GM19467 (cell line): ENCODE data around the gene NAT10.

ENCODE experiments used
- ATAC-seq: cut with Tn5 transposase; IDR thresholded peaks from one replicate; pipeline ENCODE4 v1.9.1; 2021; ENCODE audit warnings: mild to moderate bottlenecking, moderate library complexity; ENCODE audit not compliant: unreplicated experiment

Gene NAT10

GRCh38 chr11:34105957-34106504 lies 602 bp downstream of the NAT10 start:
- ATAC-seq: no peak

GRCh38 chr11:34111722-34112270 lies 6.4 kb downstream of the NAT10 start:
- ATAC-seq: no peak

GRCh38 chr11:34114014-34114413 lies 8.6 kb downstream of the NAT10 start:
- ATAC-seq: no peak

GRCh38 chr11:34114471-34114870 lies 9.0 kb downstream of the NAT10 start:
- no peak for ATAC-seq

DNA sequence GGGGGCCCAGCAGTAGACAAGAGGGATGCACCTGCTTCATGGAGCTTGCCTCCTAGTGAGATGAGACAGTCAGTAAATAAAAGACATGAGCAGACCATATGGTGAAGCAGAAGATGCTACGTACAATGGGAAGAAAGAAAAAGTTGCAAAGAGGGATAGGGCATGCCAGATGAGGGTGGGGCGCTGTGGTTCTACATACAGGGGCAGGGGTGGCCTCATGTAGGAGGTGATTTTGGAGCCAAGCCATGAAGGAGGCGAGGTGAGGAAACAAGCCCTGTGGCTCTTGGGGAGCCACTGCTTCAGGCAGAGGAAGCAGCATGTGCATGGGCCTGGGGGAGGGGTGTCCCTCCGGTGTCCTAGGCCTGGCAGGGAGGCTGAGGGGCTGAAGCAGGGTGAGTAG lies 15.2 kb downstream of the NAT10 start:
- ATAC-seq: no peak

GRCh38 chr11:34124885-34125668 lies 19.6 kb downstream of the NAT10 start:
- ATAC-seq: no peak

DNA sequence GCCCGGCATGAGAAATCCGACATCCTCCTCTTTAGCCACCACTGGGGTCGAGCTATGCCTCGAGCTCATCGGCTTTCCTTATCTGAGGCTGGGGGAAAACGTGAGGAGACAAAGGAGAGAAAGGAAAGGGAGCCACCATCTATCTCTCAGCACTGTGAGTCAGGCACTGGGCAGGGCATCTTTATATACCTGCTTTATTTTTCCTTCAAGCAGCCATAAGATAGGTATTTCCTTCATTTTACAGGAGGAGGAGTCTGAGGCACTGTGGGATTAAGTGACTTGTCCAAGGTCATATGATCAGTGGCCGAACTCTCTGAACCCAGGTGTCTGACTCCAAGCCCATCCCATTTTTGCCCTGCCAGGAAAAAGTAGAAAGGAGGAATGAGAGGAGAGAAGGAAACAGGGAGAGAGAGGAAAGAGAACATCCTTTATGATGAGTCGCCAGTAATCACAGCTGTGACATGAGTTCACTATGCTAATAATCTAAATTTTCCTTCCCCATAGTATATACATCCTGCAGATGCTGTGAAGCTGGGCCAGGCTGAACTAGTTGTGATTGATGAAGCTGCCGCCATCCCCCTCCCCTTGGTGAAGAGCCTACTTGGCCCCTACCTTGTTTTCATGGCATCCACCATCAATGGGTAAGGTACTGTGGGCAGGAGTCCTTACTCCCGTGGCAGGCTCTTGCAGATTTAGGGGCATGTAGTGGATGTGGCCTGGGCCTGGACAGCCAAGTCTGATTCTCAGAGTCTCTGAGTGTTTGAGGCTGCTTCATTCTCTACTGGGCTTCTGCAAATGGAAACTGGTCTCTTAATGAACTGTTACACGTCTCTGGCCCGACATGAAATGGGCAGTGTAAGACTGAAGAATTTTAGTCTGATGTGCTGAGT lies 21.8 kb downstream of the NAT10 start:
- ATAC-seq: no peak

DNA sequence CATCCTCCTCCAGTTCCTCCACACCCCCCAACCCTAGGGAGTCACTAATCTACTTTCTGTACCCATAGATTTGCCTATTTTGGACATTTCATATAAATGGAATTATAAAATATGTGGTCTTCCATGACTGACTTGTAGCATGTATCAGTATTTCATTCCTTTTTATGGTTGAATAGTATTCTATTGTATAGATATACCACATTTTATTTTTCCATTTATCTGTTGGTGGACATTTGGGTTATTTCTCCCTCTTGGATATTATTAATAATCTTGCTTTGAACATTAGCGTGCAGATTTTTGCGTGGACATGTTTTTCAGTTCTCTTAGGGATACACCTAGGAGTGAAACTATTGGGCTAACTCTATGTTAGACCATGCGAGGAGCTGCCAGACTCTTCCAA lies 23.4 kb downstream of the NAT10 start:
- no peak for ATAC-seq

DNA sequence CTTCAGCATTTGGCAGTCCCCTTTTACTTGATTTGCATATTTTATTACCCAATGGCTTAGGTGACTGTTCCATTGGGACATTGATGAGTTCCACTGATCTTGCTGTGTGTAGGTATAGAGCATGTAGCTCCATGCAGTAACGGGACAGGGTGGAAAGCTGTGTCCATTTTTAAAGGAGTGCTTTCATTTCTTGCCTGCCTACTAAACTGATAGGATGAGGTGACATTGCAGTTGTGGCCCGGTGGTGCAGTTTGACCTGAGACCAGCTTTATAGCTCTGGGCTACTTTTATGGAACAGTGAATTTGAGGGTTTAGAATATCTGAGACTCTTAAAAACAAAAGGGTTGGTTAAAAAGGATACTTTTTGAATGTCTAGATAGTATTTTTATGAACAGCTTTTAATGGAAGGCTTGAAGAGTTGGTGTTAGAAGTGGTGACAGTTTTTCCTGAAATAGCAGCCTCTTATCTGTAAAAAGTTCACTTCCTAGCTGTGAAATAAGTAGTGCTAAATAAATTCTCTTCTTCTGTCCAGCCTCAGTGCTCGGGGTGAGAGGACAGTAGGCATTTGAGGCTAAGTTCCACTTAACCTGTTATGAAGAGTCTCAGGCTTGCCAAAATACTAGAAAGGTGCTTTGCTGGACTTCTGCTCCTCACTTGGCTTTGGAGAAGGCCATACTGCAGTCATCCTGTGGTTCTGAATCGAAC lies 27.0 kb downstream of the NAT10 start:
- no peak for ATAC-seq

GRCh38 chr11:34134765-34135164 lies 29.3 kb downstream of the NAT10 start:
- ATAC-seq: no peak

DNA sequence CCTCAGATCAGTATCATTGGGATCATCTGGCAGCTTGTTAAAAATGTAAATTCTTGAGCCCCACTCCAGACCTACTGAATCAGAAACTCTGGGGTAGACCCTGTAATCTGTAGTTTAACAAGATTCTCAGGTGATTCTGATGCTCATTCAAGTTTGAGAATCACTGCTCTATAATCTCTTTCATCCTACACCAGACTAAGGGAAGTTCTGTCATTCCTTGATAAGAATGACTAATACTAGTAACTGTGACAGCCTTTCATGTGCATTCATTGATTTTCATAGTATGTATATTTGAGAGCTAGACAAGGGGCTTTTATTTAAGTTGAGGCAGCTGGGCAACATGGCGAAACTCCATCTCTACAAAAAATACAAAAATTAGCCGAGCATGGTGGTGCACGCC lies 30.0 kb downstream of the NAT10 start:
- no peak for ATAC-seq

- ATAC-seq: no peak
Observed at GRCh38 chr11:34136420-34136819, 31.0 kb downstream of the NAT10 start.

GRCh38 chr11:34139346-34139745 lies 33.9 kb downstream of the NAT10 start:
- no peak for ATAC-seq

DNA sequence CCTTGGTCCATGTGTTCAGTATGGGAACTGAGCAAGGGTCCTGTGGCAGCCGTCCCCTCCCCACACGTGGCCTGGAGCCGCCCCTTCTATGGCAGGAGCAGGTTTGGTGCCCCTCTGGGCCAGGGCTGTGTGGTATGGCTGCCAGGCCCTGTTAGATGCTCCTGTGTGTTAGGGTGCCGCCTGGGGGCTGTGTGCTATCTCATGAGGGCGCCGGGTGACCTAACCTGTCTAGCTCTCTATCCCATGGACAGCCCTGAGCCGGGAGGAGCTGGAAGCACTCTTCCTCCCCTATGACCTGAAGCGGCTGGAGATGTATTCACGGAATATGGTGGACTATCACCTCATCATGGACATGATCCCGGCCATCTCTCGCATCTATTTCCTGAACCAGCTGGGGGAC lies 34.7 kb downstream of the NAT10 start:
- ATAC-seq: no peak

DNA sequence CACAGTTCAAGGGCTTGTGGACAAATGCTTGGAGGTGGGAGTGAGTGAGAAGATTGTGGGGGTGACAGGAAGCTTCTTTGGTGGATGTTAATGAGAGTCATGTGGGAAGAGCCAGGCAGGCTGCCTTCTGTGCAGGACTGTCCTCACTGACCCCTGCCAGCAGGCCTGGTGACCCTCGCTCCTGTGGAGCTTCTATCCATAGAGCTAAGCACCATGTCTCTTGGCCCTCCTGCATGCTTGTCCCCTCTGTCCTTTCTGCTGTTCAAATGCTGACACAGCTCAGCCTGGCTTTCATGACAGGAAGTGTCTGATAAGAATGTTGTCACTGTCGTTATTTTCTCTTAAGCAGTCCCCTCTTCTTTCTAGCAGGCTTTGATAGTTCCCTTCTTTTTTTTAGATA lies 37.6 kb downstream of the NAT10 start:
- no peak for ATAC-seq

GRCh38 chr11:34145073-34145472 lies 39.6 kb downstream of the NAT10 start:
- ATAC-seq: no peak

DNA sequence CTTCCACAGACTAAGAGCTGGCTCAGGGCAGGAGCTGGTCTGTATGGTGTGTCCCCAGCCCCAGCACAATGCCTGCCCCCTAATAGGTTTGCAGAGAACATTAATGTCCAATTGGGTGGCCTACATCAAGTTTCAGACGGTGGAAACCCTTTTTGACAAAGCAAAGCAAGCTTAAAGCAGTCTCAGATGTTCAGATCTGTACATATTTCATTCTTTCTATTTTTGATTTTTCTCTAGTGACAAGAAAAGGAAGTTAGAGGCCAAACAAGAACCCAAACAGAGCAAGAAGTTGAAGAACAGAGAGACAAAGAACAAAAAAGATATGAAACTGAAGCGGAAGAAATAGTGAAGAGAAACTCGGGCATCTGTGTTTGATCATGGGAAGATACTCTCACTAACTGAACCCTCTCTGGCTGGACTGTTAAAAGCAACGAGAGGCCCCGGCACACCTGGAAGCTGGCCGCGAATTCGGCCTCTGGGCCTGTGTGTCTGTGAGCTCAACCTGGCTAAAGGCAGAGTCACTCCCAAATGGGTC lies 40.5 kb downstream of the NAT10 start:
- no peak for ATAC-seq

DNA sequence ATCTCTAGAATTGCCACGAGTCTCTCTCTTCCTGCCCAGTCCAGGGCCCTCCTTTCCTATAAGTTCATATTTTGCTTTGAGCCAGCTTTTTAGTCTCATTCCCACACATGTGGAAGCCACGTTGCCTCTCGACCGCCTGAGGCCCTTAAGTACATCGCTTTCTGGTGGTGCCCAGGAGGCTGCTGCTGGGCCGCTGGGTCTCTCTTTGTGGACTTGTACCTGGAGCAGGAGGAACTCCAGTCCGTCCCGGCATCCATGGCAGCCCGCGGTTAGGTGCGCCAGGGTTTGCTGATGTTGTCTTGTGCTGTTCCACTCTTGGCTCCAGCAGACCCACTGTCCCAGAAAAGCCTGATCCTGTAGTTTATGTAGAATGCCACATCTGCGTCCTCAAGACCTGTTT lies 41.0 kb downstream of the NAT10 start:
- ATAC-seq: no peak

- no peak for ATAC-seq
Observed at GRCh38 chr11:34146866-34147265, 41.4 kb downstream of the NAT10 start.

DNA sequence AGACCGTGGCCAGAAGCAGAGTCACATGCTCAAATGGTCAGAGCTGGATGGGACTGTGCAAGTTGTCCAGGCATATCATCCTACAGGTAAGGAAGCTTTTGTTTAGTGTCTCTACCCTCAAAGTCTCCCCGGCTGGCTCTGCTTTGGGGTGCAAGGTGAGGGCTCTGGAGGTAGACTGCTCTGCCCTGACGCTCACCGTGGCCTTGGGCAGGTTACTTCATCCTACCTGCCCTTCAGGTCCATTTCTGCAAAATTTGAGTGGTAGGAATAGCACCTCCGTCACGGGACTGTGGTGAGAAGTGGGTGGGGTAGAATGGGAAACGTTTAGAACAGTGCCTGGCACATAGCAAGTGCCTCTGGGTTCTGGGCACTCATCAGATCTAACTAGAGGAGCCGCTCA lies 42.2 kb downstream of the NAT10 start:
- ATAC-seq: no peak
